ENCODE measurements around the gene KRTAP10-12. TPM values are rescaled to one million over a fixed set of nuclear protein-coding genes. Genes with fewer than 3 reads are reported as not detected.

KRTAP10-12 gene
- total and polyA plus RNA-seq, 10 of the 15 experiments (the other 5 are each of a cell fraction or from before 2014, with no cell fraction given), result not detected

- no peaks in the 10 kb centered on the region for H3K79me2 ChIP-seq (ENCODE audit: control insufficient read depth, insufficient read depth, low read length)
- RAD21 ChIA-PET (ENCODE audit: unreplicated experiment), result no interaction called here
- DNase-seq (ENCODE audit: low read depth, low spot score) (no peak), ATAC-seq (no peak), FAIRE-seq (no peak)
- H4K20me1 ChIP-seq (ENCODE audit: control insufficient read depth, insufficient read depth), result no peaks in the 10 kb centered on the region
- in situ Hi-C loops (cut with MboI), result no loop called here
- H3K4me2 ChIP-seq (ENCODE audit: control insufficient read depth, insufficient read depth), result no peak overlapping the region
- H3K9ac ChIP-seq (ENCODE audit: control insufficient read depth, insufficient read depth, low read length), result no peak overlapping the region
- H2AFZ ChIP-seq (ENCODE audit: control insufficient read depth, low read depth, low read length), result no peak overlapping the region
- no peaks in the 10 kb centered on the region for H3K36me3 ChIP-seq (ENCODE audit: control insufficient read depth in 2 of 2, insufficient read depth in 2 of 2, low read length in 1 of 2)
- peaks cover 12 to 18% of the 10 kb centered on the region in 2 experiments; a peak in 3 of 4 replicates for H3K27me3 ChIP-seq (replicated peaks in 1 of 2; ENCODE audit: control insufficient read depth in 2 of 2, insufficient read depth in 2 of 2, low read length in 1 of 2)
- SMC1A ChIA-PET (ENCODE audit: uncharacterized antibody, unreplicated experiment), result no interaction called here
- no peak overlapping the region for H3K27ac ChIP-seq (ENCODE audit: control insufficient read depth, insufficient read depth)
- intact Hi-C loops (cut with micrococcal nuclease; ENCODE audit: unreplicated experiment), result no loop called here
- BruUV-seq (replicated peaks), result no TSS peak
- H3K9me3 ChIP-seq (replicated peaks; ENCODE audit: control insufficient read depth, insufficient read depth, low read length), result no peaks in the 10 kb centered on the region; the same call in 2 of the 3 replicates
- CTCF ChIA-PET, result interaction anchor here (1.6 kb wide), 1 partner anchor 81 kb away, joined by 5 read pairs; no protein-coding TSS in a partner anchor
- WGBS (ENCODE audit: insufficient coverage, insufficient replicate concordance, low lambda C conversion rate, missing lambda C conversion rate), result 5% methylated on average over 22 of the region's 22 CpGs
- no peaks in the 10 kb centered on the region for H3K4me1 ChIP-seq (ENCODE audit: control insufficient read depth, insufficient read depth, low read length)
- TF ChIP-seq SUZ12 (IDR thresholded peaks at IDR 0.05; ENCODE audit: unreplicated experiment) (peak; percentile 24), YBX1 (IDR thresholded peaks at IDR 0.05) (no peak), GATAD2B (conservative IDR thresholded peaks at IDR 0.05; ENCODE audit: low read depth) (no peak)
- H3K4me3 ChIP-seq, result no peak overlapping the region
- POLR2A ChIA-PET, result no interaction called here
These were observed 15.4 kb downstream of the KRTAP10-12 start for GRCh38 chr21:44712203-44713028.

GRCh38 chr21:44713130-44713529 lies 16.2 kb downstream of the KRTAP10-12 start:
- ATAC-seq (no peak), DNase-seq (ENCODE audit: low read depth, low spot score) (no peak), FAIRE-seq (no peak)
- H2AFZ ChIP-seq (ENCODE audit: control insufficient read depth, low read depth, low read length), result no peak overlapping the region
- intact Hi-C loops (cut with micrococcal nuclease; ENCODE audit: unreplicated experiment) (no loop called here), in situ Hi-C loops (cut with MboI) (no loop called here)
- no peak overlapping the region for H3K9ac ChIP-seq (ENCODE audit: control insufficient read depth, insufficient read depth, low read length)
- H3K79me2 ChIP-seq (ENCODE audit: control insufficient read depth, insufficient read depth, low read length), result no peaks in the 10 kb centered on the region
- no TSS peak for BruUV-seq (replicated peaks)
- H3K9me3 ChIP-seq (replicated peaks; ENCODE audit: control insufficient read depth, insufficient read depth, low read length), result no peaks in the 10 kb centered on the region; the same call in 2 of the 3 replicates
- no peaks in the 10 kb centered on the region for H3K4me1 ChIP-seq (ENCODE audit: control insufficient read depth, insufficient read depth, low read length)
- ChIA-PET SMC1A (ENCODE audit: uncharacterized antibody, unreplicated experiment) (no interaction called here), RAD21 (ENCODE audit: unreplicated experiment) (no interaction called here), CTCF (no interaction called here), POLR2A (no interaction called here)
- H3K27me3 ChIP-seq (replicated peaks in 1 of 2; ENCODE audit: control insufficient read depth in 2 of 2, insufficient read depth in 2 of 2, low read length in 1 of 2), result peaks cover 11 to 18% of the 10 kb centered on the region in 2 experiments; a peak in 3 of 4 replicates
- no peak overlapping the region for H3K4me2 ChIP-seq (ENCODE audit: control insufficient read depth, insufficient read depth)
- H4K20me1 ChIP-seq (ENCODE audit: control insufficient read depth, insufficient read depth), result no peaks in the 10 kb centered on the region
- no peaks in the 10 kb centered on the region for H3K36me3 ChIP-seq (ENCODE audit: control insufficient read depth in 2 of 2, insufficient read depth in 2 of 2, low read length in 1 of 2)
- WGBS (ENCODE audit: insufficient coverage, insufficient replicate concordance, low lambda C conversion rate, missing lambda C conversion rate), result 30% methylated on average over 9 of the region's 9 CpGs
- no peak for TF ChIP-seq CBFB (IDR thresholded peaks at IDR 0.05; ENCODE audit: low read depth)
- TF ChIP-seq POLR2A (IDR thresholded peaks at IDR 0.05; ENCODE audit: low read depth, low read length), result no peak
- no peak for TF ChIP-seq HSF1 (IDR thresholded peaks at IDR 0.05; ENCODE audit: low read depth, low read length)
- TF ChIP-seq RB1 (IDR thresholded peaks at IDR 0.05; ENCODE audit: borderline replicate concordance), result no peak
- no peak for TF ChIP-seq MTA3 (IDR thresholded peaks at IDR 0.05; ENCODE audit: borderline replicate concordance, low read length)
- TF ChIP-seq ZNF687 (IDR thresholded peaks at IDR 0.05), result no peak
- no peak for TF ChIP-seq SRF (IDR thresholded peaks at IDR 0.05; ENCODE audit: low read depth in 2 of 2, low read length in 2 of 2)
- TF ChIP-seq SMAD5 (IDR thresholded peaks at IDR 0.05; ENCODE audit: low read depth), result no peak
- H3K27ac ChIP-seq (ENCODE audit: control insufficient read depth, insufficient read depth), result no peak overlapping the region
- no peak overlapping the region for H3K4me3 ChIP-seq
